ENCODE data around the gene BUD13.
"Not testable (repeated sequence)": the region's sequence is repeated elsewhere in the genome, so short reads cannot be mapped to it uniquely, and the experiment has no call there.

Gene BUD13

DNA sequence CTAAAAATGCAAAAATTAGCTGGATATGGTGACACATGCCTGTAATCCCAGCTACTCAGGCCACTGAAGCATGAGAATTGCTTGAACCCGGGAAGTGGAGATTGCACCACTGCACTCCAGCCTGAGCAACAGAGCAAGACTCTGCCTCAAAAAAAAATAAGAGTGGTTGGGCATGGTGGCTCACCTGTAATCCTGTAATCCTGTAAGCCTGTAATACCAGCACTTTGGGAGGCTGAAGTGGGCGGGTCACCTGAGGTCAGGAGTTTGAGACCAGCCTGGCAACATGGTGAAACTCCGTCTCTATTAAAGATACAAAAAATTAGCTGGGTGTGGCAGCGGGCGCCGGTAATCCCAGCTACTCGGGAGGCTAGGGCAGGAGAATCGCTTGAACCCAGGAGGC, 16.7 kb downstream of the BUD13 start:
- peaks cover 31 to 38% of the 10 kb centered on the region in 2 donors for H3K36me3 ChIP-seq (ENCODE audit: control insufficient read depth in 2 of 2, insufficient read depth in 2 of 2, low read length in 2 of 2)
- H3K4me1 ChIP-seq (ENCODE audit: control insufficient read depth, insufficient read depth, low read length); H3K9ac ChIP-seq (ENCODE audit: low read length in 2 of 2); H3K27me3 ChIP-seq (ENCODE audit: control insufficient read depth in 1 of 2, insufficient read depth in 2 of 2, low read length in 2 of 2); H3K9me3 ChIP-seq (ENCODE audit: control insufficient read depth in 2 of 2, low read length in 2 of 2); H3K27ac ChIP-seq (ENCODE audit: low read length); H3K4me3 ChIP-seq (ENCODE audit: low read length in 2 of 2): not testable (repeated sequence)

DNA sequence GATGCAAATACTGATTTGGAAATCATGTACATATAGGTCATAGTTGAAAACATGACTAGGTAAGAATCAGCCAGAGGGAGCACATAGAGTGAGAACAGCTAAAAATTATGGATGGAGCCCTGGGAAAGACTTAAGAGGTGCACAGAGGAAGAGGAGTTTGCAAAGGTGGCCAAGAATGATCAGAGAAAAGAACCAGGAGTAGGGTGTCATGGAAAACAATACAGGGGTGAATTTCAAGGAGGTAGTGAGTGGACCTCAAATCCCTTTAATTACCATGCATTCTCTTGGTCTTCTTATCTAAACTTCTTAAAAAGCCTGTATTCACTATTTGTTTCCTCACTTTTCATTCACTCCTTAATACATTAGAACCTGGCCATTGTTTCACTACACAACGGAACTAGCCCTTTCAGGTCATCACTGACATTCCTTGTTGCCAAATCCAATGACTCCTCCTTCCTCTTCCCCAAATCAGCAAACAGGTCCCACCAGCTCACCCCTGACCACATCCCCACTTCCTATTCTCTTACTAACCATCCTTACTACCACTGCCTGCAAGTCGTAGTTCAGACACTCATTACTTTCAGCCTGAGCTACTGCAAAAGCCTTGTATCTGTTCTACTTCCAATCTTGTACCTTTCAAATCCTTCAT, 22.6 kb downstream of the BUD13 start:
- H3K27ac ChIP-seq (ENCODE audit: low read length), result no peak overlapping the region
- no peak overlapping the region for H3K9ac ChIP-seq (ENCODE audit: low read length in 2 of 2)
- no peaks in the 10 kb centered on the region for H3K4me1 ChIP-seq (ENCODE audit: control insufficient read depth, insufficient read depth, low read length)
- H3K27me3 ChIP-seq (ENCODE audit: control insufficient read depth in 1 of 2, insufficient read depth in 2 of 2, low read length in 2 of 2), result no peaks in the 10 kb centered on the region
- H3K36me3 ChIP-seq (ENCODE audit: control insufficient read depth in 2 of 2, insufficient read depth in 2 of 2, low read length in 2 of 2), result peaks cover 31 to 43% of the 10 kb centered on the region in 2 donors
- H3K4me3 ChIP-seq (ENCODE audit: low read length in 2 of 2), result no peak overlapping the region
- no peaks in the 10 kb centered on the region for H3K9me3 ChIP-seq (ENCODE audit: control insufficient read depth in 2 of 2, low read length in 2 of 2)

DNA sequence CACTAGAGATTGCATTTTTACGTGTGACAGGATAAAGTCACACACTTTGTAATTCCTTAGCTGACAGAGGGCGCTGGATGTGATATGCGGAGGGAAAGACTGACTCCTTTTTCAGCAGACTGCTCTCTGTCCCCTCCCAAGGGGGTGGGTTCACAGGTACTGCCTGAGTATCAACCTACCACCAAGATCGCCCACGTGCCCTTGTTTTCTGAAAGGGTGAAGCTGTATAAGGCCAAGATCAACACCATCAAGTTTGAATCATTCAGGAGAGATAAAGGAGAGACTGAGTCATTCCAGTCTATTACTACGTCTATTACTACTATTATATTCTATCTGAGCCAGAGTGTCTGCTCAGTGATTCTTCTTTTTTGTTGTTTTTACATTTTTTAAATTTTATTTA, 30.7 kb downstream of the BUD13 start:
- no peak overlapping the region for H3K9ac ChIP-seq (ENCODE audit: low read length in 2 of 2)
- no peak overlapping the region for H3K27ac ChIP-seq (ENCODE audit: low read length)
- no peaks in the 10 kb centered on the region for H3K27me3 ChIP-seq (ENCODE audit: control insufficient read depth in 1 of 2, insufficient read depth in 2 of 2, low read length in 2 of 2)
- H3K36me3 ChIP-seq (ENCODE audit: control insufficient read depth in 2 of 2, insufficient read depth in 2 of 2, low read length in 2 of 2), result peaks cover 4 to 8% of the 10 kb centered on the region in 2 donors
- H3K4me1 ChIP-seq (ENCODE audit: control insufficient read depth, insufficient read depth, low read length), result no peaks in the 10 kb centered on the region
- H3K9me3 ChIP-seq (ENCODE audit: control insufficient read depth in 2 of 2, low read length in 2 of 2), result no peaks in the 10 kb centered on the region
- no peak overlapping the region for H3K4me3 ChIP-seq (ENCODE audit: low read length in 2 of 2)

DNA sequence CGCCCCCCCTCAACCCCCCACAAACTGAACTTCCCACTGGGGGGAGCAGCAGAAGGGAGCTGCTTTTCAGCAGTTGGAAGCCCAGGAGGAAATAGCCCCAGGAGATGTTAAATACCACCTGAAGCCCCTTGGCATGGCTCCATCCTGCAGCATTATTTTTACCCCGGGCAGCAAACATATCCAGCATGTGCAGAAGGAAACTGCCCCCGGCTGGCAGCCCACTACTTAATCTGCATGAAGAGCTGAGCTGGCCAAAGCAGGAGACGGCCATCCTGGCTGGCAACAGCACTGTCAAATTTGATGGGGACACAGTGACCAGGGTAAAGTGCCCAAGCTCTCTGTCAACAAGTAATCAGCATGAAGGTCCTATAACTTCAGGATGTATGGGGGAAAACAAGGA, 32.0 kb downstream of the BUD13 start:
- Histone ChIP-seq H3K4me3 (ENCODE audit: low read length in 2 of 2) (no peak overlapping the region), H3K9me3 (ENCODE audit: control insufficient read depth in 2 of 2, low read length in 2 of 2) (no peaks in the 10 kb centered on the region), H3K4me1 (ENCODE audit: control insufficient read depth, insufficient read depth, low read length) (no peaks in the 10 kb centered on the region), H3K27me3 (ENCODE audit: control insufficient read depth in 1 of 2, insufficient read depth in 2 of 2, low read length in 2 of 2) (no peaks in the 10 kb centered on the region), H3K27ac (ENCODE audit: low read length) (no peak overlapping the region), H3K9ac (ENCODE audit: low read length in 2 of 2) (no peak overlapping the region), H3K36me3 (ENCODE audit: control insufficient read depth in 2 of 2, insufficient read depth in 2 of 2, low read length in 2 of 2) (no peaks in the 10 kb centered on the region)

DNA sequence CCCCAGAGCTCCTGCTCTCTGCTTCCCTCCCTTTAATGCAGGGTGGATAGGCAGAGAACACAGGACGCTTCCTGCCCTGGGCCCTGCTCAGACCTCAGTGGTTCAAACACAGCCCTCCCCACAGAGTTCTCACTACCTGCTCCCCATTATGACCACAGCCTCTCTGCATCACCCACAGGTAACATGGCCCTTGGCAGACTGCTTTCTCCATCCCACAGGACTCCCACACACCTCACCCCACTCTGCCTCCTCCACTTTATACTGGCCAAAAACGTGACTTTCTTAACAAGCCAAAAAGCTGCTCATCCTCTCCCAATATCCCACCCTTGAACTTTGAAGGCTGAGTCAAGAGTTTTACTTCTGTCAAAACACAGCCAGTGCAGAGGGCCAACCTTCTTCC, 33.8 kb downstream of the BUD13 start:
- H3K9ac ChIP-seq (ENCODE audit: low read length in 2 of 2), result no peak overlapping the region
- H3K4me1 ChIP-seq (ENCODE audit: control insufficient read depth, insufficient read depth, low read length), result no peaks in the 10 kb centered on the region
- H3K4me3 ChIP-seq (ENCODE audit: low read length in 2 of 2), result no peak overlapping the region
- H3K27me3 ChIP-seq (ENCODE audit: control insufficient read depth in 1 of 2, insufficient read depth in 2 of 2, low read length in 2 of 2), result no peaks in the 10 kb centered on the region
- no peak overlapping the region for H3K27ac ChIP-seq (ENCODE audit: low read length)
- H3K9me3 ChIP-seq (ENCODE audit: control insufficient read depth in 2 of 2, low read length in 2 of 2), result no peaks in the 10 kb centered on the region
- no peaks in the 10 kb centered on the region for H3K36me3 ChIP-seq (ENCODE audit: control insufficient read depth in 2 of 2, insufficient read depth in 2 of 2, low read length in 2 of 2)

DNA sequence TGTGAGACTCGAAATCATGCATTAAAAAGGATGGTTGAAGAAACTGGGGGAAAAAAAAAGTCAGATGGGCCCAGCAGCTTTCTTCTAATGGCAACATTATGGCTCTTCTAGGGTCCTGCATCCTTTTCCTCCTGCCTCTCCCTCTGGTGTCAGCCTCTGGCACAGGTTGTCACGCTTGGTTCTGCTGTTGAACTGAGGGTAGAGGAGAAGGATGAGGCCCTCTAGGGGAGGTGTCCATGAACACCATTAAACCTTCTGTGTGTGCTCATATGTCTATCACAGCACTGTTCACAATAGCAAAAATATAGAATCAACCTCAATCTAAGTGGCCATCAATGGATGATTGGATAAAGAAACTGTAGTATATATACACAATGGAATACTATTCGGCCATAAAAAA, 36.0 kb downstream of the BUD13 start:
- Histone ChIP-seq H3K27me3 (ENCODE audit: control insufficient read depth in 1 of 2, insufficient read depth in 2 of 2, low read length in 2 of 2) (peaks cover 0 to 2% of the 10 kb centered on the region in 2 donors), H3K4me3 (ENCODE audit: low read length in 2 of 2) (no peak overlapping the region), H3K9ac (ENCODE audit: low read length in 2 of 2) (no peak overlapping the region), H3K27ac (ENCODE audit: low read length) (no peak overlapping the region), H3K9me3 (ENCODE audit: control insufficient read depth in 2 of 2, low read length in 2 of 2) (no peaks in the 10 kb centered on the region), H3K36me3 (ENCODE audit: control insufficient read depth in 2 of 2, insufficient read depth in 2 of 2, low read length in 2 of 2) (no peaks in the 10 kb centered on the region), H3K4me1 (ENCODE audit: control insufficient read depth, insufficient read depth, low read length) (no peaks in the 10 kb centered on the region)

DNA sequence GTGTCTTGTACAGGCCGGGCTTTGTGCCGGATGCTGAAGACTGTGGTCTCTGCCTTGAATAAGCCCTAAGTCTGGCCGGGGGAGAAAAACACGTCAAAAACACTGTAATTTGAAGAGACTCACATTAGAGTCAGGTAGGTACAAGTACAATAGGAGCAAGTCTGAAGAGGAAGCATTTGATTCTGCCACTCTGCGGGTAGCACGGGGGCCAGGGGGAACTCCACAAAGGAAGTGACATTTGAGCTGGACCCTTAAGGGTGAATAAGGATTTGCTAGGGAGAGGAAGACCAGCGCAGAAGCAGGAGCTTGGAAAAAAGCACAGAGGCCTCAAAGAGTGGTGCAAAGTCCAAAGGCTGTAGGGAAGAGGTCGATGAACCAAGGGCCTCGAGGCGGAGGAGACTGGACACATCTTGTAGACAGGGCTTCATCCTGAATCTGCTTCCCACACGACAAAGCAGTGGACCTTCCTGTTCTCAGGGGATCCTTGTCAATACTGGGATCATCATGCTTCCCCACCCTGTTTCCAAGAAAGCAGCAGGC, 38.7 kb downstream of the BUD13 start:
- H3K27ac ChIP-seq (ENCODE audit: low read length), result no peak overlapping the region
- H3K4me3 ChIP-seq (ENCODE audit: low read length in 2 of 2), result no peak overlapping the region
- H3K9me3 ChIP-seq (ENCODE audit: control insufficient read depth in 2 of 2, low read length in 2 of 2), result no peaks in the 10 kb centered on the region
- H3K4me1 ChIP-seq (ENCODE audit: control insufficient read depth, insufficient read depth, low read length), result peaks cover 3% of the 10 kb centered on the region
- H3K9ac ChIP-seq (ENCODE audit: low read length in 2 of 2), result no peak overlapping the region
- H3K36me3 ChIP-seq (ENCODE audit: control insufficient read depth in 2 of 2, insufficient read depth in 2 of 2, low read length in 2 of 2), result no peaks in the 10 kb centered on the region
- peaks cover 4 to 12% of the 10 kb centered on the region in 2 donors for H3K27me3 ChIP-seq (ENCODE audit: control insufficient read depth in 1 of 2, insufficient read depth in 2 of 2, low read length in 2 of 2)

DNA sequence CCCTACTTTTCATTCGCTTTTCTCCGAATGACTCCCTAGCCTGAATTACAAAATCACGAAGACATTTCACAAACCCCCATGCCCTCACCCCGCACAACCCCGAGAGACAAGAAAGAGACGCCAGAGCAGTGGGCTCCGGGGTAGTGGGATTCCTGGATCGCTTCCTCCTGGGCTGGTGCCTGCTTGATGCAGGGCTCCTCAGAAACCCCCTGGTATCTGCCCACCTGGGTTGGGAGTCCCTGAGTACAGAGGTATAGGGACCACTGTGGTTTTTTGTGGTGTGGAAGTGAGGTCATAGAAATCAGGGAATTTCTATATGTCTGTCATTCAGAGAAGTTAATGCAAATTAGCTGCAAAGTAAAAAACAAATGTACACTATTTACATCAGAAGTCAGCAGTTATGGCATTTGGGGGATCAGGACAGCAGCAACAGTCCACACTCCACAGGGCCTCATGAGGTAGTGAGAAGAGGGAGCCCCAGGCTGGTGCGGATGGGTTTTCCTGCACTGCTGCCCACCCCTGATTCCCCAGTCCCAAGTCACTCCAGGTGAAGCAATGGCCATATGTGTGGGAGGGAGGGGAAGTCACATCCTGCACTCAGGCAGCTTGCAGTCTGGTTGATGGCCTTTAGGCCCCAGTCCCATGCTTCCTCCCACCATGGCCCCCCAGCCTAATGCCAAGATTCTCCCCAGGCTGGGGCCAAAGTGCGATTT, 39.6 kb downstream of the BUD13 start:
- Histone ChIP-seq H3K36me3 (ENCODE audit: control insufficient read depth in 2 of 2, insufficient read depth in 2 of 2, low read length in 2 of 2) (no peaks in the 10 kb centered on the region), H3K4me3 (ENCODE audit: low read length in 2 of 2) (no peak overlapping the region), H3K9ac (ENCODE audit: low read length in 2 of 2) (no peak overlapping the region), H3K27me3 (ENCODE audit: control insufficient read depth in 1 of 2, insufficient read depth in 2 of 2, low read length in 2 of 2) (peaks cover 4 to 12% of the 10 kb centered on the region in 2 donors), H3K9me3 (ENCODE audit: control insufficient read depth in 2 of 2, low read length in 2 of 2) (no peaks in the 10 kb centered on the region), H3K4me1 (ENCODE audit: control insufficient read depth, insufficient read depth, low read length) (peaks cover 3% of the 10 kb centered on the region), H3K27ac (ENCODE audit: low read length) (no peak overlapping the region)

DNA sequence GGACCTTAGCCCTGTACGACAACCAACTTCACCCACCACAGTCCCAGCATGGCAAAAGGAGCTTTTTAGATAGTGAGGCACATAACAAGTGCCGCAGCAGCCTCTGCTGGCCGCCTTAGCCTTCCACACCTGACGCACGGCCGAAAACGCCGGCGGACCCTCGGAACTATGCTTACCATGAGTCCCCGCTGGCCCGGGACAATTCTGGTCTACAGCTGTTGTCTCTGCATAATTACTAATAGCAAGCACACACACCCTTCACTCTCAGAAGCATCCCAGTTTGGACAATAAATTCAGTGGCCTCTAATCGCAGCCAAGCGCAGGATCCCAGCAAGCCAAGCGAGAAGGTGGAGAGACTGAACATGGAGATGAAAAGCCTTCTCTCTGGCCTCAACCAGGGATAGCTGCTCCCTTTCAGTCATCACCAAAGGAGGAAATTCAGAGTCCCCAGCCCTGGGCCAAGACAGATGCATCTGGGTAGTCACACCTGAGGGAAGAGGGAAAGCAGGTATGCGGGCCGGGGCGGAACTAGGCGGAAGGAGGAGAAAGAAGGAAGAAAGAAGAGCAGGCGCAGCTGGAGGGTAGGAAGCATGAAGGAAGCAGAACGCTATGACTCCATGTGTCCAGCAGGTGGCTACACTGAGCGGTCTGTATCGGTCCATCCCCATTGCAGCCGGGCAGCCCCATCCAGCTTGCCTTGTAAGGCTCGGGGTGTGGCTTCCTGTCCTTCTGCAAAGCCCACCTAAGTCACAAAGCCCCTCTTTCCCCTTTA, 40.3 kb downstream of the BUD13 start:
- Histone ChIP-seq H3K27me3 (ENCODE audit: control insufficient read depth in 1 of 2, insufficient read depth in 2 of 2, low read length in 2 of 2) (peaks cover 4 to 12% of the 10 kb centered on the region in 2 donors), H3K36me3 (ENCODE audit: control insufficient read depth in 2 of 2, insufficient read depth in 2 of 2, low read length in 2 of 2) (no peaks in the 10 kb centered on the region), H3K9me3 (ENCODE audit: control insufficient read depth in 2 of 2, low read length in 2 of 2) (no peaks in the 10 kb centered on the region), H3K27ac (ENCODE audit: low read length) (no peak overlapping the region), H3K9ac (ENCODE audit: low read length in 2 of 2) (no peak overlapping the region), H3K4me3 (ENCODE audit: low read length in 2 of 2) (no peak overlapping the region), H3K4me1 (ENCODE audit: control insufficient read depth, insufficient read depth, low read length) (peaks cover 3% of the 10 kb centered on the region)

DNA sequence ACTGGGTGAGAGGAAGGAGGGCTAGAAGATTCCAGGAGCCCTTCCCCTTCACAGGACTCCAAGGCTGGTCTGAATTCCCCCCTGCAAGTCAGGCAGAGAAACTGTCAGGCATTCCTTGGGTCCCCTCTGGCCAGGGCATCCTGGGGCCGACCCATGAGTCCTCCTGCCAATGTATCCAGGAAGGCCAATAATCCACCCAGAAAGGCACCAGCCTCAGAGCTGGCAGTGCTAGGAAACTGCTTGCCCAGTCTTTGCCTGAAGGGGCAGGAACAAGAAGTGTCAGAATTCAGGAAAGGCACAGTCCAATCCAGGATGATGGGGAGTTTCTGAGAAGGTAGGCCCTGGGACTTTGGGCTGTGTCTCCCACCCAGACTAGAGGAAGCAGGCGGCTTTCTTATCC, 41.0 kb downstream of the BUD13 start:
- H3K36me3 ChIP-seq (ENCODE audit: control insufficient read depth in 2 of 2, insufficient read depth in 2 of 2, low read length in 2 of 2), result no peaks in the 10 kb centered on the region
- H3K4me1 ChIP-seq (ENCODE audit: control insufficient read depth, insufficient read depth, low read length), result peaks cover 3% of the 10 kb centered on the region
- H3K27me3 ChIP-seq (ENCODE audit: control insufficient read depth in 1 of 2, insufficient read depth in 2 of 2, low read length in 2 of 2), result peaks cover 4 to 14% of the 10 kb centered on the region in 2 donors
- no peak overlapping the region for H3K9ac ChIP-seq (ENCODE audit: low read length in 2 of 2)
- H3K27ac ChIP-seq (ENCODE audit: low read length), result no peak overlapping the region
- H3K4me3 ChIP-seq (ENCODE audit: low read length in 2 of 2), result no peak overlapping the region
- H3K9me3 ChIP-seq (ENCODE audit: control insufficient read depth in 2 of 2, low read length in 2 of 2), result no peaks in the 10 kb centered on the region
